Nephron progenitor cell (in vitro differentiated cells): Measurements from ENCODE around the gene MIAT.
"Not testable (repeated sequence)": the region's sequence is repeated elsewhere in the genome, so short reads cannot be mapped to it uniquely, and the experiment has no call there.

Experiments used
- DNase-seq: peaks from one replicate; pipeline ENCODE4 v3.0.0; 2021
- H3K27ac Mint-ChIP-seq: 2 replicates; pipeline ENCODE4 v1.8.0; 2021; ENCODE audit warnings: mild to moderate bottlenecking, moderate library complexity, mixed read lengths
- H3K27me3 Mint-ChIP-seq: 2 replicates; pipeline ENCODE4 v1.8.0; 2021; ENCODE audit warnings: mild to moderate bottlenecking, low read depth, mixed read lengths; ENCODE audit not compliant: poor library complexity
- H3K36me3 Mint-ChIP-seq: 2 replicates; pipeline ENCODE4 v1.8.0; 2021; ENCODE audit warnings: low read depth, mixed read lengths
- H3K4me1 Mint-ChIP-seq: 2 replicates; pipeline ENCODE4 v1.8.0; 2021; ENCODE audit warnings: mixed read lengths
- H3K4me3 Mint-ChIP-seq: 2 replicates; pipeline ENCODE4 v1.8.0; 2021; ENCODE audit warnings: mild to moderate bottlenecking, moderate library complexity, mixed read lengths
- H3K9me3 Mint-ChIP-seq: 2 replicates; pipeline ENCODE4 v1.8.0; 2021; ENCODE audit warnings: mild to moderate bottlenecking, moderate library complexity, mixed read lengths
- TF ChIP-seq, protein P1 (sequence below): fragments of 200-600 bp; sonication (generic); IDR thresholded peaks from 2 replicates; pipeline ENCODE4 v1.5.0; 2021; ENCODE audit warnings: antibody characterized with exemption

Gene MIAT

DNA sequence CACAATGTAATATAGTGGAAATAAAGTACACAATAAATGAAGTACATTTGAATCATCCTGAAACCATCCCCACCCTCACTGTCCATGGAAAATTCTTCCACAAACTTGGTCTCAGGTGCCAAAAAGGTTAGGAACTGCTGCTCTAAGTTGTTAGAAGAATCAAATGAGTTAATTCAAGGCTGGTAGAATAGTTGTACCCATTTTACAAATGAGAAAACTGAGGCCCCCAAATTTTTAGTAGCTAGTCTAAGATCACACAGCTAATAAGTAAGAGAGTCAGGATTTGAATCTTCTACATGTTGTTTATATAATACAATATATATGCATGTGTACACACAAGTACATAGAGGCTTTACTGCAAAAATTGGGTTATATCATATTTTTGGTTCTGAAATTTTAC, 43.1 kb downstream of the MIAT start:
- peaks cover 45% of the 10 kb centered on the region for H3K9me3 Mint-ChIP-seq
- H3K36me3 Mint-ChIP-seq: peaks cover 53% of the 10 kb centered on the region
- no peak overlapping the region for H3K4me3 Mint-ChIP-seq
- H3K4me1 Mint-ChIP-seq: no peaks in the 10 kb centered on the region
- TF ChIP-seq, protein P1, sequence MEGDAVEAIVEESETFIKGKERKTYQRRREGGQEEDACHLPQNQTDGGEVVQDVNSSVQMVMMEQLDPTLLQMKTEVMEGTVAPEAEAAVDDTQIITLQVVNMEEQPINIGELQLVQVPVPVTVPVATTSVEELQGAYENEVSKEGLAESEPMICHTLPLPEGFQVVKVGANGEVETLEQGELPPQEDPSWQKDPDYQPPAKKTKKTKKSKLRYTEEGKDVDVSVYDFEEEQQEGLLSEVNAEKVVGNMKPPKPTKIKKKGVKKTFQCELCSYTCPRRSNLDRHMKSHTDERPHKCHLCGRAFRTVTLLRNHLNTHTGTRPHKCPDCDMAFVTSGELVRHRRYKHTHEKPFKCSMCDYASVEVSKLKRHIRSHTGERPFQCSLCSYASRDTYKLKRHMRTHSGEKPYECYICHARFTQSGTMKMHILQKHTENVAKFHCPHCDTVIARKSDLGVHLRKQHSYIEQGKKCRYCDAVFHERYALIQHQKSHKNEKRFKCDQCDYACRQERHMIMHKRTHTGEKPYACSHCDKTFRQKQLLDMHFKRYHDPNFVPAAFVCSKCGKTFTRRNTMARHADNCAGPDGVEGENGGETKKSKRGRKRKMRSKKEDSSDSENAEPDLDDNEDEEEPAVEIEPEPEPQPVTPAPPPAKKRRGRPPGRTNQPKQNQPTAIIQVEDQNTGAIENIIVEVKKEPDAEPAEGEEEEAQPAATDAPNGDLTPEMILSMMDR: no peak
- no peak for DNase-seq
- no peak overlapping the region for H3K27ac Mint-ChIP-seq
- H3K27me3 Mint-ChIP-seq: peaks cover 6% of the 10 kb centered on the region

DNA sequence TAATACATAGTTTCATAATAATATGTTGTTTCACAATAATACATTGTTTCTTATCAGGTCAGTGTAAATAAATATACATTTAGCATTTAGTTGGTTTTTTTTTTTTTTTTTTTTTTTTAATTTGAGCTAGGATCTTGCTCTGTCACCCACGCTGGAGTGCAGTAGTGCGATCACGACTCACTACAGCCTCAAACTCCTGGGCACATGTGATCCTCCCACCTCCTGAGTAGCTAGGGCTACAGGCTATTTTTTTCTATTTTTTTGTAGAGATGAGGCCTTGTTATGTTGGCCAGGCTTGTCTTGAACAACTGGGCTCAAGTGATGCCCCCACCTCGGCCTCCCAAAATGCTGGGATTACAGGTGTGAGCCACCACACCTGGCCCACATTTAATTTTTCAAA, 43.5 kb downstream of the MIAT start:
- H3K9me3 Mint-ChIP-seq: peaks cover 44% of the 10 kb centered on the region
- no peaks in the 10 kb centered on the region for H3K4me1 Mint-ChIP-seq
- no peak overlapping the region for H3K4me3 Mint-ChIP-seq
- no peak for DNase-seq
- H3K27ac Mint-ChIP-seq: no peak overlapping the region
- peaks cover 6% of the 10 kb centered on the region for H3K27me3 Mint-ChIP-seq
- peaks cover 52% of the 10 kb centered on the region for H3K36me3 Mint-ChIP-seq
- TF ChIP-seq, protein P1: no peak

DNA sequence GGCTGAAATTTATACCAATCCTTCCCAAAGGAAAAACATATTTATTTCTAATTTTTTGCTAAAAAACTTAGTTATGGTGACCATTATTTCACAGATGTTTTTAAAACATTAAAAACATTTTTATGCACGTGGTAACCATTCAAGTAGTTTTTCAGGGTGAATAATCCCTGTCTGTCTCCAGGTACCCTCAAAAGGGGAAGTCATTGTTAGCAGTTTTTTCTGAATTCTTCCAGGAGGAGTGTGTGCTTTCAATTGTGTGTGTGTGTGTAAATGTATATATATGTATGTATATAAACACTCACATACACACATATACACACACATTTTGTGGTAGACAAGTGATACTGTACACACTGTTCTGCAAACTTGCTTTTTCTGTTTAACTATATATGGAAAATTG, 43.9 kb downstream of the MIAT start:
- H3K9me3 Mint-ChIP-seq: peaks cover 44% of the 10 kb centered on the region
- no peak for DNase-seq
- no peak overlapping the region for H3K4me3 Mint-ChIP-seq
- H3K27ac Mint-ChIP-seq: no peak overlapping the region
- H3K4me1 Mint-ChIP-seq: no peaks in the 10 kb centered on the region
- peaks cover 52% of the 10 kb centered on the region for H3K36me3 Mint-ChIP-seq
- TF ChIP-seq, protein P1: no peak
- H3K27me3 Mint-ChIP-seq: peaks cover 6% of the 10 kb centered on the region

DNA sequence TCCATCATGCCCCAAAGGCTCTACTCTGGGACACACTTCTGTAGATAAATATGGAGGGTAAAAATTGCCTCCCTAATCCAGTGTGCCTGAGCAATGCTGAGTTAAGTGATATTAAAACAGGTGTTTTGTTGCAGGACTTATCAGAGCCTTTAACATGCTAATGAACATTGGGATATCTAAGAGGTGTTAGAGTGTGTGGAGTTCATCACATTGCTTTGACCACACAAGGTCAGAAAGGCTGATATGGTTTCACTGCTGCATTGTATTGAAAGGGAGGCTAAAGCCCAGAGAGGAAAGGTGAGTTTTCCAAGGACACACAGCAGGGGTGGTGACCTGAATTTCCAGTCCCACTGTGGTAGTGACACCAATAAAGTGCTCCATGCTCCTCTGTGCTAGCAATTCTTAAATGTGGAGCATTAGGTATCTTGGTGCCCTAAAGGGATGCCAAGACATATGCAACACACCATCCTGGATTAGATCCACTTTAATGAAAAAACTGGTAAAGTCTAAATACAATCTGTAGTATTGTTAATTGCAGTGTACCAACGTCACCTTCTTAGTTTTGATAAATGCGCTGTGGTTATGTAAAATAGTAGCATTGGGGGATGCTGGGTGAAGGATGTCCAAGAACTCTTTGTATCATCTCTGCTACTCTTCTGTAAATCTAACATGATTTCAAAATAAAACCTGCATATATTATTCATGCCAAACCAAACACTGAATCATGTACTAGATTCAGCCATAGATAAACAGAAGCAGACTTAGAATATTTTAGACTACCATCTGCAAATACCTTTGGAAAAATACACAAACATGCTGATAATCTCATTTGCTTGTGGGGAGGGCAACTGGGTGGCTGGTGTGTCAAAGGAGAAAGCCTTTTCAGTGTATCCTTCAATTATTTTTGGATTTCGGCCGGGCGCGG, 45.8 kb downstream of the MIAT start:
- peaks cover 52% of the 10 kb centered on the region for H3K36me3 Mint-ChIP-seq
- no peak overlapping the region for H3K27ac Mint-ChIP-seq
- peaks cover 50% of the 10 kb centered on the region for H3K9me3 Mint-ChIP-seq
- H3K4me1 Mint-ChIP-seq: no peaks in the 10 kb centered on the region
- no peak overlapping the region for H3K4me3 Mint-ChIP-seq
- TF ChIP-seq, protein P1: no peak
- DNase-seq: no peak
- peaks cover 4% of the 10 kb centered on the region for H3K27me3 Mint-ChIP-seq

DNA sequence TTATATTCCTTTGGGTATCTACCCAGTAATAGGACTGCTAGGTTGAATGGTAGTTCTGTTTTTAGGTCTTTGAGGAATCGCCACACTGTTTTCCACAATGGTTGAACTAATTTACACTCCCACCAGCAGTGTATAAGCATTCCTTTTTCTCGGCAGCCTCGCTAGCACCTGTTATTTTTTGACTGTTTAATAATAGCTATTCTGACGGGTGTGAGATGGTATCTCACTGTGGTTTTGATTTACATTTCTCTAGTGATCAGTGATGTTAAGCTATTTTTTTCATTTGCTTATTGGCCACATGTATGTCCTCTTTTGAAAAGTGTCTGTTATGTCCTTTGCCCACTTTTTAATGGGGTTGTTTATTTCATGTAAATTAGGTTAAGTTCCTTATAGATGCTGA, 48.0 kb downstream of the MIAT start:
- DNase-seq, H3K27ac Mint-ChIP-seq, H3K4me1 Mint-ChIP-seq, H3K4me3 Mint-ChIP-seq, H3K27me3 Mint-ChIP-seq: not testable (repeated sequence)
- Mint-ChIP-seq H3K9me3 (peaks cover 33% of the 10 kb centered on the region), H3K36me3 (peaks cover 37% of the 10 kb centered on the region)

DNA sequence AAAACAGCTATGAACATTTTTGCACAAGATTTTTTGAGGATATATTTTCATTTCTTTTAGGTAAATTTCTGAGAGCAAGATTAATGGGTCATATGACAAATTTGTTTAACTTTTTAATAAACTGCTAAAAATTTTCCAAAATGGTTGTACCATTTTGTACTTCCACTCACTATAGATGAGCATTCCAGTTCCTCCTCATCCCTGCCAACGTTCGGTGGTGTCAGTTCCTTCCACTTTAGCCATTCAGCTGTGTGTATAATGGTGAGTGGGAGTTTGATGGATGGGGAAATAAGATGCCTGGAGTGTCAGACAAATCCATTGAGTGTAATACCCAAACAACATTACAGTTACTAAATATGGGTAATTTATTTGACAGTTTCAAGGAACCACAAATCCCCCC, 49.7 kb downstream of the MIAT start:
- Mint-ChIP-seq H3K36me3 (peaks cover 33% of the 10 kb centered on the region), H3K27ac (no peak overlapping the region), H3K4me3 (no peak overlapping the region), H3K27me3 (peaks cover 2% of the 10 kb centered on the region), H3K9me3 (peaks cover 27% of the 10 kb centered on the region), H3K4me1 (peaks cover 6% of the 10 kb centered on the region)
- TF ChIP-seq, protein P1: no peak
- DNase-seq: no peak
